ENCODE measurements around the gene KATNBL1. TPM values are rescaled to one million over a fixed set of nuclear protein-coding genes. Genes with fewer than 3 reads are reported as not detected.
"Not testable (repeated sequence)": the region's sequence is repeated elsewhere in the genome, so short reads cannot be mapped to it uniquely, and the experiment has no call there.

Gene KATNBL1
- total and polyA plus RNA-seq, 4 donors = 6.4 to 26.2 (median 22.0) TPM

DNA sequence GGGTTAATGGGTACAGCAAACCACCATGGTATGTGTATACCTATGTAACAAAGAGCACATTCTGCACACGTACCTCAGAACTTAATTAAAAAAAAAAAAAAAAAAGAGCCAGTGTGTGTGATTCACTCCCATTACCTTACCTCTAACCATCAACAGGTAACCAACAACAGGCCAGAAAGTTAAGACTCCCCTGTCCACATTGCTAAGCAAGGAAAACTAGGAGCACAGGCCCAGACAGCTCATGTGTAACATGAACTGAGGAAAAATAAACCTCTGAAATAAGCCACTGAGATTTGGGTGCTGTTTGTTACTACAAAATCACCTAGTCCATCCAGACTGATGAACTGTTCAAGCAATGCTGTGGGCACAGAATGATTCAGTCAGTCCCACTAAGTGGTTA is 6.0 kb downstream of the KATNBL1 start:
- Histone ChIP-seq H3K27ac (ENCODE audit: low read depth in 1 of 2, low read length in 2 of 2) (no peak overlapping the region), H3K27me3 (ENCODE audit: control insufficient read depth in 4 of 4, insufficient read depth in 4 of 4, low read length in 3 of 4) (no peaks in the 10 kb centered on the region), H3K9ac (ENCODE audit: low read depth in 1 of 2, low read length in 2 of 2) (no peak overlapping the region), H3K9me3 (ENCODE audit: control insufficient read depth in 4 of 4, low read length in 3 of 4) (no peaks in the 10 kb centered on the region), H3K36me3 (ENCODE audit: control insufficient read depth in 4 of 4, insufficient read depth in 3 of 4, low read depth in 1 of 4, low read length in 3 of 4) (peaks cover 0 to 2% (median 0%) of the 10 kb centered on the region in 4 donors), H3K4me3 (ENCODE audit: low read depth in 1 of 3, low read length in 3 of 3) (no peak overlapping the region), H3K4me1 (ENCODE audit: control insufficient read depth in 4 of 4, insufficient read depth in 4 of 4, low read length in 3 of 4) (peaks cover 0 to 9% (median 6%) of the 10 kb centered on the region in 4 donors)
- 94% methylated on average over 1 of the region's 1 CpG for WGBS
- DNase-seq (ENCODE audit: low spot score) = no peak
- TF ChIP-seq, protein P1, sequence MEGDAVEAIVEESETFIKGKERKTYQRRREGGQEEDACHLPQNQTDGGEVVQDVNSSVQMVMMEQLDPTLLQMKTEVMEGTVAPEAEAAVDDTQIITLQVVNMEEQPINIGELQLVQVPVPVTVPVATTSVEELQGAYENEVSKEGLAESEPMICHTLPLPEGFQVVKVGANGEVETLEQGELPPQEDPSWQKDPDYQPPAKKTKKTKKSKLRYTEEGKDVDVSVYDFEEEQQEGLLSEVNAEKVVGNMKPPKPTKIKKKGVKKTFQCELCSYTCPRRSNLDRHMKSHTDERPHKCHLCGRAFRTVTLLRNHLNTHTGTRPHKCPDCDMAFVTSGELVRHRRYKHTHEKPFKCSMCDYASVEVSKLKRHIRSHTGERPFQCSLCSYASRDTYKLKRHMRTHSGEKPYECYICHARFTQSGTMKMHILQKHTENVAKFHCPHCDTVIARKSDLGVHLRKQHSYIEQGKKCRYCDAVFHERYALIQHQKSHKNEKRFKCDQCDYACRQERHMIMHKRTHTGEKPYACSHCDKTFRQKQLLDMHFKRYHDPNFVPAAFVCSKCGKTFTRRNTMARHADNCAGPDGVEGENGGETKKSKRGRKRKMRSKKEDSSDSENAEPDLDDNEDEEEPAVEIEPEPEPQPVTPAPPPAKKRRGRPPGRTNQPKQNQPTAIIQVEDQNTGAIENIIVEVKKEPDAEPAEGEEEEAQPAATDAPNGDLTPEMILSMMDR (IDR thresholded peaks at IDR 0.05; ENCODE audit: low read depth, low read length, missing input control) = no peak
- TF ChIP-seq HNF4G (IDR thresholded peaks at IDR 0.05) = no peak
- TF ChIP-seq, protein P2, sequence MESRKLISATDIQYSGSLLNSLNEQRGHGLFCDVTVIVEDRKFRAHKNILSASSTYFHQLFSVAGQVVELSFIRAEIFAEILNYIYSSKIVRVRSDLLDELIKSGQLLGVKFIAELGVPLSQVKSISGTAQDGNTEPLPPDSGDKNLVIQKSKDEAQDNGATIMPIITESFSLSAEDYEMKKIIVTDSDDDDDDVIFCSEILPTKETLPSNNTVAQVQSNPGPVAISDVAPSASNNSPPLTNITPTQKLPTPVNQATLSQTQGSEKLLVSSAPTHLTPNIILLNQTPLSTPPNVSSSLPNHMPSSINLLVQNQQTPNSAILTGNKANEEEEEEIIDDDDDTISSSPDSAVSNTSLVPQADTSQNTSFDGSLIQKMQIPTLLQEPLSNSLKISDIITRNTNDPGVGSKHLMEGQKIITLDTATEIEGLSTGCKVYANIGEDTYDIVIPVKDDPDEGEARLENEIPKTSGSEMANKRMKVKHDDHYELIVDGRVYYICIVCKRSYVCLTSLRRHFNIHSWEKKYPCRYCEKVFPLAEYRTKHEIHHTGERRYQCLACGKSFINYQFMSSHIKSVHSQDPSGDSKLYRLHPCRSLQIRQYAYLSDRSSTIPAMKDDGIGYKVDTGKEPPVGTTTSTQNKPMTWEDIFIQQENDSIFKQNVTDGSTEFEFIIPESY (IDR thresholded peaks at IDR 0.05) = no peak
- TF ChIP-seq EGR1 (IDR thresholded peaks at IDR 0.05; ENCODE audit: low read depth in 2 of 2) = no peak
- no peak for TF ChIP-seq YY1 (IDR thresholded peaks at IDR 0.05)
- TF ChIP-seq RAD21 (IDR thresholded peaks at IDR 0.05) = no peak
- TF ChIP-seq, protein P3, sequence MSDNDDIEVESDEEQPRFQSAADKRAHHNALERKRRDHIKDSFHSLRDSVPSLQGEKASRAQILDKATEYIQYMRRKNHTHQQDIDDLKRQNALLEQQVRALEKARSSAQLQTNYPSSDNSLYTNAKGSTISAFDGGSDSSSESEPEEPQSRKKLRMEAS (IDR thresholded peaks at IDR 0.05) = no peak
- no peak for TF ChIP-seq JUND (IDR thresholded peaks at IDR 0.05)
- no peak for TF ChIP-seq SP1 (IDR thresholded peaks at IDR 0.05)
- no peak for TF ChIP-seq FOXA1 (IDR thresholded peaks at IDR 0.05)
- no peak for TF ChIP-seq RXRA (IDR thresholded peaks at IDR 0.05)
- TF ChIP-seq HNF4A (conservative IDR thresholded peaks at IDR 0.05) = no peak

DNA sequence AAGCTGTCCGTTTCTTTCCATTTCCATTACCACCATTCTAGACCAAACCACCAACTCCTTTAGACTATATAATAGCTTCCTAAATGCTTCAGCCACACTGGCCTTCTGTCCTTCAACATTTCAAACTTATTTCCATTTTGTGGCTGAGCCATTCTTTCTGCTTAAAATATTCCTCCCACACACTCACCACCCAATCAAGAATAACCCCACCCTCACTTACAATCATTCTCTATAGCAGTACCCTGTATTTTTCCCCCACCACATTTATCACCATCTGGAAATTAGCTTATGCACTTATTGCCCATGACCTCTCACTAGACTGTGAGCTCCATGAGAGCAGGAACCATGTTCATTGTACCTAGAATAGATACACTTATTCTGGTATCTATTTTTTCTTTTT is 6.6 kb downstream of the KATNBL1 start:
- Histone ChIP-seq H3K27me3 (ENCODE audit: control insufficient read depth in 4 of 4, insufficient read depth in 4 of 4, low read length in 3 of 4) (no peaks in the 10 kb centered on the region), H3K4me3 (ENCODE audit: low read depth in 1 of 3, low read length in 3 of 3) (no peak overlapping the region), H3K4me1 (ENCODE audit: control insufficient read depth in 4 of 4, insufficient read depth in 4 of 4, low read length in 3 of 4) (peaks cover 0 to 3% (median 1%) of the 10 kb centered on the region in 4 donors), H3K9me3 (ENCODE audit: control insufficient read depth in 4 of 4, low read length in 3 of 4) (no peaks in the 10 kb centered on the region), H3K9ac (ENCODE audit: low read depth in 1 of 2, low read length in 2 of 2) (no peak overlapping the region), H3K36me3 (ENCODE audit: control insufficient read depth in 4 of 4, insufficient read depth in 3 of 4, low read depth in 1 of 4, low read length in 3 of 4) (peaks cover 0 to 2% (median 0%) of the 10 kb centered on the region in 4 donors), H3K27ac (ENCODE audit: low read depth in 1 of 2, low read length in 2 of 2) (no peak overlapping the region)
- DNase-seq (ENCODE audit: low spot score) = no peak
- 93% methylated on average over 1 of the region's 1 CpG for WGBS
- TF ChIP-seq EGR1 (IDR thresholded peaks at IDR 0.05; ENCODE audit: low read depth in 2 of 2) (no peak), HNF4A (conservative IDR thresholded peaks at IDR 0.05) (no peak), SP1 (IDR thresholded peaks at IDR 0.05) (no peak), FOXA1 (IDR thresholded peaks at IDR 0.05) (no peak), TAF1 (conservative IDR thresholded peaks at IDR 0.05) (no peak), GABPA (IDR thresholded peaks at IDR 0.05 in 1 of 2, conservative IDR thresholded peaks at IDR 0.05 in 1 of 2) (no peak), RXRA (IDR thresholded peaks at IDR 0.05) (no peak)
- TF ChIP-seq, protein P4, sequence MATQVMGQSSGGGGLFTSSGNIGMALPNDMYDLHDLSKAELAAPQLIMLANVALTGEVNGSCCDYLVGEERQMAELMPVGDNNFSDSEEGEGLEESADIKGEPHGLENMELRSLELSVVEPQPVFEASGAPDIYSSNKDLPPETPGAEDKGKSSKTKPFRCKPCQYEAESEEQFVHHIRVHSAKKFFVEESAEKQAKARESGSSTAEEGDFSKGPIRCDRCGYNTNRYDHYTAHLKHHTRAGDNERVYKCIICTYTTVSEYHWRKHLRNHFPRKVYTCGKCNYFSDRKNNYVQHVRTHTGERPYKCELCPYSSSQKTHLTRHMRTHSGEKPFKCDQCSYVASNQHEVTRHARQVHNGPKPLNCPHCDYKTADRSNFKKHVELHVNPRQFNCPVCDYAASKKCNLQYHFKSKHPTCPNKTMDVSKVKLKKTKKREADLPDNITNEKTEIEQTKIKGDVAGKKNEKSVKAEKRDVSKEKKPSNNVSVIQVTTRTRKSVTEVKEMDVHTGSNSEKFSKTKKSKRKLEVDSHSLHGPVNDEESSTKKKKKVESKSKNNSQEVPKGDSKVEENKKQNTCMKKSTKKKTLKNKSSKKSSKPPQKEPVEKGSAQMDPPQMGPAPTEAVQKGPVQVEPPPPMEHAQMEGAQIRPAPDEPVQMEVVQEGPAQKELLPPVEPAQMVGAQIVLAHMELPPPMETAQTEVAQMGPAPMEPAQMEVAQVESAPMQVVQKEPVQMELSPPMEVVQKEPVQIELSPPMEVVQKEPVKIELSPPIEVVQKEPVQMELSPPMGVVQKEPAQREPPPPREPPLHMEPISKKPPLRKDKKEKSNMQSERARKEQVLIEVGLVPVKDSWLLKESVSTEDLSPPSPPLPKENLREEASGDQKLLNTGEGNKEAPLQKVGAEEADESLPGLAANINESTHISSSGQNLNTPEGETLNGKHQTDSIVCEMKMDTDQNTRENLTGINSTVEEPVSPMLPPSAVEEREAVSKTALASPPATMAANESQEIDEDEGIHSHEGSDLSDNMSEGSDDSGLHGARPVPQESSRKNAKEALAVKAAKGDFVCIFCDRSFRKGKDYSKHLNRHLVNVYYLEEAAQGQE (IDR thresholded peaks at IDR 0.05) = no peak

DNA sequence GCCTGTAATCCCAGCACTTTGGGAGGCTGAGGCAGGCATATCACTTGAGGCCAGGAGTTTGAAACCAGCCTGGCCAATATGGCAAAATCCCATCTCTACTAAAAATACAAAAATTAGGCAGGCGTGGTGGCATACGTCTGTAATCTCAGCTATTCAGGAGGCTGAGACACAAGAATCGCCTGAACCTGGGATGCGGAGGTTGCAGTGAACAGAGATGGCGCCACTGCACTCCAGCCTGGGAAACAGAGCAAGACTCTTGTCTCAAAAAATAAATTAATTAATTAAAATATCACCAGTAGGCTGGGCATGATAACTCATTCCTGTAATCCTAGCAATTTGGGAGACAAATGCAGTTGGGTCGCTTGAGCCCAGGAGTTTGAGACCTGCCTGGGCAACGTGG is 16.6 kb downstream of the KATNBL1 start:
- H3K9me3 ChIP-seq (ENCODE audit: control insufficient read depth in 4 of 4, low read length in 3 of 4); H3K4me1 ChIP-seq (ENCODE audit: control insufficient read depth in 4 of 4, insufficient read depth in 4 of 4, low read length in 3 of 4); H3K9ac ChIP-seq (ENCODE audit: low read depth in 1 of 2, low read length in 2 of 2); DNase-seq (ENCODE audit: low spot score); H3K4me3 ChIP-seq (ENCODE audit: low read depth in 1 of 3, low read length in 3 of 3); H3K27me3 ChIP-seq (ENCODE audit: control insufficient read depth in 4 of 4, insufficient read depth in 4 of 4, low read length in 3 of 4); H3K36me3 ChIP-seq (ENCODE audit: control insufficient read depth in 4 of 4, insufficient read depth in 3 of 4, low read depth in 1 of 4, low read length in 3 of 4); H3K27ac ChIP-seq (ENCODE audit: low read depth in 1 of 2, low read length in 2 of 2): not testable (repeated sequence)
- 84% methylated on average over 7 of the region's 7 CpGs for WGBS
